Hepatocyte (in vitro differentiated cells): Measurements from ENCODE around the gene LEAP2. TPM values are rescaled to one million over a fixed set of nuclear protein-coding genes. Genes with fewer than 3 reads are reported as not detected.

Experiments
- DNase-seq: peaks from one replicate; pipeline ENCODE4 v3.0.0-alpha.2; 2016; ENCODE audit warnings: low spot score
- H2AFZ ChIP-seq: fragments of 200-600 bp; sonication (generic); 2 replicates; pipeline ENCODE4 v1.6.0; 2016; ENCODE audit warnings: antibody characterized with exemption, mild to moderate bottlenecking
- H3K27ac ChIP-seq: fragments of 200-600 bp; sonication (generic); 2 replicates; pipeline ENCODE4 v1.5.1; 2016; ENCODE audit warnings: mild to moderate bottlenecking
- H3K27me3 ChIP-seq: fragments of 200-600 bp; sonication (generic); 2 replicates; pipeline ENCODE4 v1.6.1; 2016
- H3K36me3 ChIP-seq: fragments of 200-600 bp; sonication (generic); replicated peaks from 2 replicates; pipeline ENCODE4 v1.5.1; 2016; ENCODE audit warnings: low read depth; ENCODE audit not compliant: insufficient read depth
- H3K4me1 ChIP-seq: fragments of 200-600 bp; sonication (generic); 2 replicates; pipeline ENCODE4 v1.5.1; 2016; ENCODE audit warnings: mild to moderate bottlenecking, moderate library complexity; ENCODE audit not compliant: insufficient read depth
- H3K4me2 ChIP-seq: fragments of 200-600 bp; sonication (generic); 2 replicates; pipeline ENCODE4 v1.6.0; 2016
- H3K4me3 ChIP-seq: fragments of 200-600 bp; sonication (generic); 2 replicates; pipeline ENCODE4 v1.5.1; 2016; ENCODE audit warnings: mild to moderate bottlenecking
- H3K79me2 ChIP-seq: fragments of 200-600 bp; sonication (generic); 2 replicates; pipeline ENCODE4 v1.6.0; 2017; ENCODE audit warnings: mild to moderate bottlenecking
- H3K9me2 ChIP-seq: fragments of 200-600 bp; sonication (generic); replicated peaks from 2 replicates; pipeline ENCODE4 v1.6.0; 2017; ENCODE audit warnings: mild to moderate bottlenecking; ENCODE audit not compliant: insufficient read depth
- H3K9me3 ChIP-seq: fragments of 200-600 bp; sonication (generic); 2 replicates; pipeline ENCODE4 v1.5.1; 2016; ENCODE audit warnings: low read depth, mild to moderate bottlenecking
- H4K20me1 ChIP-seq: fragments of 200-600 bp; sonication (generic); 2 replicates; pipeline ENCODE4 v1.6.0; 2016; ENCODE audit warnings: mild to moderate bottlenecking; ENCODE audit not compliant: insufficient read depth, poor library complexity, severe bottlenecking
- EZH2 ChIP-seq: fragments of 200-600 bp; sonication (generic); IDR thresholded peaks from 2 replicates; pipeline ENCODE4 v1.6.1; 2016; ENCODE audit warnings: antibody characterized with exemption, mild to moderate bottlenecking, borderline replicate concordance
- EZH2phosphoT487 ChIP-seq: fragments of 200-600 bp; sonication (generic); IDR thresholded peaks from one replicate; pipeline ENCODE4 v1.6.1; 2018; ENCODE audit warnings: antibody characterized with exemption, mild to moderate bottlenecking, low read depth, moderate library complexity; ENCODE audit not compliant: unreplicated experiment, severe bottlenecking
- WGBS: methylation state at CpG from one replicate; pipeline ENCODE4 v1.1.6; 2016; ENCODE audit warnings: low lambda C conversion rate; ENCODE audit errors: missing lambda C conversion rate; 5-methylcytosine and 5-hydroxymethylcytosine counted together
- polyA plus RNA-seq: library from polyadenylated mRNA; unstranded; fragments of >200 nt; fragmentation: Nextera tagmentation; extraction: Ambion mirVana; gene quantifications from 2 replicates; pipeline ENCODE4 v1.2.1, GENCODE V29; 2016
- total RNA-seq: library from RNA; depleted of rRNA; stranded (reverse); fragments of >200 nt; gene quantifications from 2 replicates; pipeline ENCODE4 v1.2.3, GENCODE V29; 2014
- TF ChIP-seq, protein P1 (sequence below): fragments of 200-600 bp; sonication (generic); IDR thresholded peaks from 2 replicates; pipeline ENCODE4 v1.5.1; 2016; ENCODE audit warnings: antibody characterized with exemption, mild to moderate bottlenecking; ENCODE audit not compliant: poor library complexity

The LEAP2 gene
- total and polyA plus RNA-seq, 2 experiments from 2014 or later, result 22.6 to 36.3 TPM

DNA sequence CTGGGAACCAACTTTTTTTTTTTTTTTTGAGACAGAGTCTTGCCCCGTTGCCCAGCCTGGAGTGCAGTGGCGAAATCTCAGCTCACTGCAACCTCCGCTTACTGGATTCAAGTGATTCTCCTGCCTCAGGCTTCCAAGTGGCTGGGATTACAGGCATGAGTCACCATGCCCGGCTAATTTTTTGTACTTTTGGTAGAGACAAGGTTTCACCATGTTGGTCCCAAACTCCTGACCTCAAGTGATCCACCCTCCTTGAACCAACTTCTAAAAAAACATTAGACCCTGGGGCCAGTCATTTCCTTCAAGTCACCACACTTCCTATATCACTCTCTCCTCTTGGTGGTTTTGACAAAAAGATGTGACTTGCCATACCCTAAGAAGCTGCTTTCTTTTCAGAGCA, 32.2 kb upstream of the LEAP2 start:
- H3K9me2 ChIP-seq, result no peaks in the 10 kb centered on the region
- no peak overlapping the region for H3K4me3 ChIP-seq
- H2AFZ ChIP-seq, result no peak overlapping the region
- no peaks in the 10 kb centered on the region for H4K20me1 ChIP-seq
- WGBS, result 81% methylated on average over 4 of the region's 4 CpGs
- H3K9me3 ChIP-seq, result no peaks in the 10 kb centered on the region
- H3K27me3 ChIP-seq, result no peaks in the 10 kb centered on the region
- H3K79me2 ChIP-seq, result no peaks in the 10 kb centered on the region
- no peak for DNase-seq
- H3K4me1 ChIP-seq, result peaks cover 31% of the 10 kb centered on the region
- peak overlapping the region; percentile 86 for H3K27ac ChIP-seq
- TF ChIP-seq, protein P1, sequence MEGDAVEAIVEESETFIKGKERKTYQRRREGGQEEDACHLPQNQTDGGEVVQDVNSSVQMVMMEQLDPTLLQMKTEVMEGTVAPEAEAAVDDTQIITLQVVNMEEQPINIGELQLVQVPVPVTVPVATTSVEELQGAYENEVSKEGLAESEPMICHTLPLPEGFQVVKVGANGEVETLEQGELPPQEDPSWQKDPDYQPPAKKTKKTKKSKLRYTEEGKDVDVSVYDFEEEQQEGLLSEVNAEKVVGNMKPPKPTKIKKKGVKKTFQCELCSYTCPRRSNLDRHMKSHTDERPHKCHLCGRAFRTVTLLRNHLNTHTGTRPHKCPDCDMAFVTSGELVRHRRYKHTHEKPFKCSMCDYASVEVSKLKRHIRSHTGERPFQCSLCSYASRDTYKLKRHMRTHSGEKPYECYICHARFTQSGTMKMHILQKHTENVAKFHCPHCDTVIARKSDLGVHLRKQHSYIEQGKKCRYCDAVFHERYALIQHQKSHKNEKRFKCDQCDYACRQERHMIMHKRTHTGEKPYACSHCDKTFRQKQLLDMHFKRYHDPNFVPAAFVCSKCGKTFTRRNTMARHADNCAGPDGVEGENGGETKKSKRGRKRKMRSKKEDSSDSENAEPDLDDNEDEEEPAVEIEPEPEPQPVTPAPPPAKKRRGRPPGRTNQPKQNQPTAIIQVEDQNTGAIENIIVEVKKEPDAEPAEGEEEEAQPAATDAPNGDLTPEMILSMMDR, result no peak
- no peak for TF ChIP-seq EZH2phosphoT487
- TF ChIP-seq EZH2, result no peak
- no peaks in the 10 kb centered on the region for H3K36me3 ChIP-seq
- no peak overlapping the region for H3K4me2 ChIP-seq

DNA sequence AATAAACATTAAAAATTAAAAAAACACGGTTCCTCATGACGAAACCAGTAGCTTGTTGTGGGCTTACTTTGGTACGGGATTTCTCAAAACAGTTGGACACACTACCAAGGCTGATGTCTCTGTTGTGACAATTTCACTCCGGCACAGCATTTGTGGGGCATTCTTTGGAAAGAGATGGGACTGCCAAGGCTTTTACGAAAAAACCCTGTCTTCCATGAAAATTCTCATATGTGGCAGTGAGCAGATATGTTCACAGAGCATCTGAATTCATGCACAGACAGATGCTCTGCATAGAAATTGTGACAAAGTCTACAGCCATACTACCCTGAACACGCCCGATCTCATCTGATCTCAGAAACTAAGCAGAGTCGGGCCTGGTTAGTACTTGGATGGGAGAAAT, 25.2 kb upstream of the LEAP2 start:
- Histone ChIP-seq H3K9me3 (no peaks in the 10 kb centered on the region), H3K27ac (no peak overlapping the region), H3K4me3 (no peak overlapping the region), H3K4me2 (no peak overlapping the region), H3K9me2 (no peaks in the 10 kb centered on the region), H3K4me1 (peaks cover 8% of the 10 kb centered on the region), H2AFZ (no peak overlapping the region), H3K27me3 (no peaks in the 10 kb centered on the region), H4K20me1 (no peaks in the 10 kb centered on the region), H3K79me2 (no peaks in the 10 kb centered on the region), H3K36me3 (no peaks in the 10 kb centered on the region)
- TF ChIP-seq, protein P1, result no peak
- TF ChIP-seq EZH2 (no peak), EZH2phosphoT487 (no peak)
- DNase-seq, result no peak
- 94% methylated on average over 8 of the region's 8 CpGs for WGBS

DNA sequence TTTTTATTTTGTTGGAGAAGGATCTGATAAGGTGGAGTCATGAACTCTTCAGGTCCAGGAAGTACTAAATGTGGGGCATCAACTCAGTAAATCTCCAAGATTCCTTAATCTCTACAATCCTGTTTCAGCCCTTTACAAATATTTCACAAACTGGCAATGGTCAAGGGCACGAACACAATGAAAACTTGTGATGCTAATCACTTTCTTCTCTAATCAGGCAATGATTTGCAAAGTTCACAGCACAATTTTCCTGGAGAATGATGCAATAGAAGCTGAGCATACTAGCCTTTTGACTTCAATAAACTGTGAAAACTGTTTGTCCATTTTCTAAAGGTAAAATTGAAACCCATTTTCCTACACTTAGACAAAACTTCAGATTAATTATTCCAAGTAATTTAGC, 24.1 kb upstream of the LEAP2 start:
- no peak for TF ChIP-seq EZH2
- TF ChIP-seq, protein P1, result no peak
- no peak for TF ChIP-seq EZH2phosphoT487
- no peak overlapping the region for H2AFZ ChIP-seq

DNA sequence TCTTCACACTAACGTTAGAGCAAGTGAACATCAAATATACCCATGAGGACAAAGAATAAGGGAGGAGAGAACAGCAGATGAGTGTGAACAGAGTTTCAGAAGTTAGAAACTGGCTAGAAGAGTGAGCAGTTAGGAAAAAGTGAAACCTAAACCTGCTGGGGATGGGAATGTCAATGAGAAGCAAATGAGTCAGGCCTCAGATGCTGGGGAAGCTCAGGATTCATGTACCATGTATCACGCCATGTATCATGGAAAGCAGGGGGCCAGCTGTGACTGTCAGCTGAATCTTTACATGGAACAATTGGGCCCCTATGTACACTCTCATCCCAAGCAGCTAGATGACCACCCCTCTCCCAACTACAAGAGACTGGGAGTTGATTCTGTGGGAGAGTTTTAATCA, 23.4 kb upstream of the LEAP2 start:
- H3K4me3 ChIP-seq, result no peak overlapping the region
- no peak overlapping the region for H2AFZ ChIP-seq
- no peak for DNase-seq
- H3K4me1 ChIP-seq, result peaks cover 14% of the 10 kb centered on the region
- H3K9me2 ChIP-seq, result no peaks in the 10 kb centered on the region
- H3K27me3 ChIP-seq, result no peaks in the 10 kb centered on the region
- WGBS, result 66% methylated on average over 2 of the region's 2 CpGs
- H3K27ac ChIP-seq, result peak overlapping the region; percentile 49
- H4K20me1 ChIP-seq, result no peaks in the 10 kb centered on the region
- no peaks in the 10 kb centered on the region for H3K36me3 ChIP-seq
- H3K9me3 ChIP-seq, result no peaks in the 10 kb centered on the region
- TF ChIP-seq, protein P1, result no peak
- TF ChIP-seq EZH2phosphoT487 (no peak), EZH2 (no peak)
- H3K79me2 ChIP-seq, result no peaks in the 10 kb centered on the region
- no peak overlapping the region for H3K4me2 ChIP-seq

More for the DNA sequence above, 24.1 kb upstream of the LEAP2 start:
- Histone ChIP-seq H4K20me1 (no peaks in the 10 kb centered on the region), H3K27ac (peak overlapping the region; percentile 49), H3K9me2 (no peaks in the 10 kb centered on the region), H3K36me3 (no peaks in the 10 kb centered on the region), H3K27me3 (no peaks in the 10 kb centered on the region), H3K4me3 (no peak overlapping the region), H3K9me3 (no peaks in the 10 kb centered on the region), H3K4me1 (peaks cover 14% of the 10 kb centered on the region), H3K79me2 (no peaks in the 10 kb centered on the region), H3K4me2 (no peak overlapping the region)
- DNase-seq, result peak; percentile 29
- WGBS, result 47% methylated on average over 1 of the region's 1 CpG
